Measurements from ENCODE around the gene ACBD5.

- TF ChIP-seq CTCF (IDR thresholded peaks at IDR 0.05; ENCODE audit: low read length) (no peak), EZH2 (IDR thresholded peaks at IDR 0.05; ENCODE audit: borderline replicate concordance, low read length) (no peak)
Measured at GRCh38 chr10:27190508-27190907, 50.1 kb downstream of the ACBD5 start.

Measured in OCI-LY1 (cell line).